SJCRH30 (cell line): ENCODE data around the gene ZNF462. TPM values are rescaled to one million over a fixed set of nuclear protein-coding genes. Genes with fewer than 3 reads are reported as not detected.
"Not testable (repeated sequence)": the region's sequence is repeated elsewhere in the genome, so short reads cannot be mapped to it uniquely, and the experiment has no call there.

ENCODE experiments used
- DNase-seq, 2 experiments: peaks; one replicate each; pipeline ENCODE4 v3.0.0-alpha.2; 2015 to 2020
- H3K27ac ChIP-seq: fragments of 250-450 bp; sonication (Bioruptor Pico); 2 replicates; pipeline ENCODE4 v1.5.1; 2020; ENCODE audit warnings: mild to moderate bottlenecking, moderate library complexity
- H3K27me3 ChIP-seq: fragments of 250-450 bp; sonication (Bioruptor Pico); 2 replicates; pipeline ENCODE4 v1.5.1; 2020; ENCODE audit warnings: mild to moderate bottlenecking, moderate library complexity
- H3K36me3 ChIP-seq: fragments of 250-450 bp; sonication (Bioruptor Pico); 2 replicates; pipeline ENCODE4 v1.5.1; 2020; ENCODE audit warnings: mild to moderate bottlenecking, moderate library complexity
- H3K4me1 ChIP-seq: fragments of 250-450 bp; sonication (Bioruptor Pico); 2 replicates; pipeline ENCODE4 v1.5.1; 2020; ENCODE audit warnings: mild to moderate bottlenecking, moderate library complexity
- H3K4me3 ChIP-seq: fragments of 250-450 bp; sonication (Bioruptor Pico); 2 replicates; pipeline ENCODE4 v1.5.1; 2020; ENCODE audit warnings: mild to moderate bottlenecking, moderate library complexity
- H3K9me3 ChIP-seq: fragments of 250-450 bp; sonication (Bioruptor Pico); replicated peaks from 2 replicates; pipeline ENCODE4 v1.5.1; 2020; ENCODE audit warnings: mild to moderate bottlenecking, moderate library complexity
- total RNA-seq: library from RNA; depleted of rRNA; stranded (reverse); fragments of >200 nt; shearing (Covaris generic); gene quantifications from 2 replicates; pipeline ENCODE4 v1.2.3, GENCODE V29; 2014

ZNF462 gene
- total RNA-seq, 1 experiment from 2014 or later = 26.8 TPM

GRCh38 chr9:106887066-106887465, 24.1 kb downstream of the ZNF462 start:
- Histone ChIP-seq H3K4me1 (peaks cover 22% of the 10 kb centered on the region), H3K36me3 (no peaks in the 10 kb centered on the region)

GRCh38 chr9:106889061-106889590, 26.2 kb downstream of the ZNF462 start:
- peaks cover 30% of the 10 kb centered on the region for H3K4me1 ChIP-seq
- no peaks in the 10 kb centered on the region for H3K36me3 ChIP-seq
- H3K9me3 ChIP-seq = no peaks in the 10 kb centered on the region
- DNase-seq = no peak
- no peaks in the 10 kb centered on the region for H3K27me3 ChIP-seq
- H3K27ac ChIP-seq = no peak overlapping the region
- H3K4me3 ChIP-seq = no peak overlapping the region

More at GRCh38 chr9:106887066-106887465, 24.1 kb downstream of the ZNF462 start:
- Histone ChIP-seq H3K27me3 (no peaks in the 10 kb centered on the region), H3K9me3 (no peaks in the 10 kb centered on the region), H3K4me3 (no peak overlapping the region), H3K27ac (no peak overlapping the region)
- DNase-seq = no peak

- H3K27ac ChIP-seq = no peak overlapping the region
- no peaks in the 10 kb centered on the region for H3K36me3 ChIP-seq
- no peaks in the 10 kb centered on the region for H3K27me3 ChIP-seq
- H3K4me1 ChIP-seq = peaks cover 34% of the 10 kb centered on the region
- no peaks in the 10 kb centered on the region for H3K9me3 ChIP-seq
- no peak overlapping the region for H3K4me3 ChIP-seq
- no peak for DNase-seq
These were observed 27.6 kb downstream of the ZNF462 start for GRCh38 chr9:106890608-106891007.

- H3K36me3 ChIP-seq = no peaks in the 10 kb centered on the region
- H3K4me3 ChIP-seq = no peak overlapping the region
- H3K4me1 ChIP-seq = peaks cover 34% of the 10 kb centered on the region
- H3K9me3 ChIP-seq = no peaks in the 10 kb centered on the region
- no peaks in the 10 kb centered on the region for H3K27me3 ChIP-seq
- H3K27ac ChIP-seq = no peak overlapping the region
- no peak for DNase-seq
These were observed 28.3 kb downstream of the ZNF462 start for GRCh38 chr9:106891286-106891685.

GRCh38 chr9:106892632-106893031, 29.7 kb downstream of the ZNF462 start:
- peak; percentile 93 to 95 for DNase-seq
- Histone ChIP-seq H3K4me3 (no peak overlapping the region), H3K27me3 (no peaks in the 10 kb centered on the region), H3K9me3 (no peaks in the 10 kb centered on the region), H3K36me3 (no peaks in the 10 kb centered on the region), H3K27ac (peak overlapping the region; percentile 82), H3K4me1 (peaks cover 34% of the 10 kb centered on the region)

GRCh38 chr9:106893088-106893487, 30.1 kb downstream of the ZNF462 start:
- DNase-seq = peak; percentile 49 to 60
- Histone ChIP-seq H3K4me1 (peaks cover 34% of the 10 kb centered on the region), H3K9me3 (no peaks in the 10 kb centered on the region), H3K36me3 (no peaks in the 10 kb centered on the region), H3K27ac (peak overlapping the region; percentile 82), H3K4me3 (no peak overlapping the region), H3K27me3 (no peaks in the 10 kb centered on the region)

GRCh38 chr9:106896695-106897094, 33.7 kb downstream of the ZNF462 start:
- Histone ChIP-seq H3K9me3 (0 out of 2 replicates have a peak, but pooled peaks cover 7% of the 10 kb centered on the region), H3K36me3 (no peaks in the 10 kb centered on the region), H3K4me1 (peaks cover 28% of the 10 kb centered on the region), H3K27me3 (no peaks in the 10 kb centered on the region), H3K4me3 (no peak overlapping the region), H3K27ac (no peak overlapping the region)
- DNase-seq = no peak

GRCh38 chr9:106897236-106897635, 34.3 kb downstream of the ZNF462 start:
- no peak overlapping the region for H3K27ac ChIP-seq
- 0 out of 2 replicates have a peak, but pooled peaks cover 10% of the 10 kb centered on the region for H3K9me3 ChIP-seq
- no peaks in the 10 kb centered on the region for H3K36me3 ChIP-seq
- peaks cover 23% of the 10 kb centered on the region for H3K4me1 ChIP-seq
- H3K4me3 ChIP-seq = no peak overlapping the region
- no peaks in the 10 kb centered on the region for H3K27me3 ChIP-seq
- DNase-seq = no peak

GRCh38 chr9:106897751-106898150, 34.8 kb downstream of the ZNF462 start:
- H3K36me3 ChIP-seq = no peaks in the 10 kb centered on the region
- no peaks in the 10 kb centered on the region for H3K27me3 ChIP-seq
- no peak overlapping the region for H3K27ac ChIP-seq
- peaks cover 18% of the 10 kb centered on the region for H3K4me1 ChIP-seq
- no peak for DNase-seq
- no peak overlapping the region for H3K4me3 ChIP-seq
- 0 out of 2 replicates have a peak, but pooled peaks cover 12% of the 10 kb centered on the region for H3K9me3 ChIP-seq

GRCh38 chr9:106900523-106900922, 37.6 kb downstream of the ZNF462 start:
- not testable (repeated sequence) for H3K36me3 ChIP-seq, H3K4me1 ChIP-seq, H3K27me3 ChIP-seq, DNase-seq, H3K27ac ChIP-seq, H3K4me3 ChIP-seq
- H3K9me3 ChIP-seq = peaks cover 25% of the 10 kb centered on the region

- H3K27ac ChIP-seq = no peak overlapping the region
- no peaks in the 10 kb centered on the region for H3K27me3 ChIP-seq
- no peaks in the 10 kb centered on the region; the same call in 1 of the 2 replicates for H3K36me3 ChIP-seq
- H3K9me3 ChIP-seq = peaks cover 21% of the 10 kb centered on the region
- no peak overlapping the region for H3K4me3 ChIP-seq
- no peak for DNase-seq
- H3K4me1 ChIP-seq = no peaks in the 10 kb centered on the region
These were observed 43.2 kb downstream of the ZNF462 start for GRCh38 chr9:106906129-106906528.

- no peak overlapping the region for H3K4me3 ChIP-seq
- no peak overlapping the region for H3K27ac ChIP-seq
- peaks cover 16% of the 10 kb centered on the region for H3K4me1 ChIP-seq
- no peak for DNase-seq
- no peaks in the 10 kb centered on the region for H3K9me3 ChIP-seq
- H3K36me3 ChIP-seq = no peaks in the 10 kb centered on the region
- H3K27me3 ChIP-seq = no peaks in the 10 kb centered on the region
These were observed 49.0 kb downstream of the ZNF462 start for GRCh38 chr9:106911951-106912350.

- Histone ChIP-seq H3K4me3 (no peak overlapping the region), H3K27me3 (no peaks in the 10 kb centered on the region), H3K9me3 (no peaks in the 10 kb centered on the region), H3K27ac (no peak overlapping the region), H3K36me3 (no peaks in the 10 kb centered on the region), H3K4me1 (peaks cover 22% of the 10 kb centered on the region)
- DNase-seq = no peak
These were observed 50.3 kb downstream of the ZNF462 start for GRCh38 chr9:106913276-106913675.

GRCh38 chr9:106915851-106916250, 52.9 kb downstream of the ZNF462 start:
- H3K36me3 ChIP-seq = no peaks in the 10 kb centered on the region
- no peaks in the 10 kb centered on the region for H3K27me3 ChIP-seq
- H3K4me3 ChIP-seq = no peak overlapping the region
- no peaks in the 10 kb centered on the region for H3K9me3 ChIP-seq
- no peak overlapping the region; the same call in 1 of the 2 replicates for H3K27ac ChIP-seq
- peaks cover 30% of the 10 kb centered on the region for H3K4me1 ChIP-seq
- DNase-seq = no peak

- Histone ChIP-seq H3K27ac (peak overlapping the region; percentile 63), H3K4me3 (no peak overlapping the region), H3K4me1 (peaks cover 38% of the 10 kb centered on the region), H3K27me3 (no peaks in the 10 kb centered on the region), H3K36me3 (no peaks in the 10 kb centered on the region), H3K9me3 (no peaks in the 10 kb centered on the region)
- DNase-seq = peak; percentile 69 to 71
These were observed 53.7 kb downstream of the ZNF462 start for GRCh38 chr9:106916466-106917235.
